Measurements from ENCODE around the gene KIAA0232.

- no peak for TF ChIP-seq EZH2 (IDR thresholded peaks at IDR 0.05)
- TF ChIP-seq FOXP2 (optimal IDR thresholded peaks at IDR 0.05; ENCODE audit: control extremely low read depth, extremely low read length, insufficient read depth) = no peak
- no peak for TF ChIP-seq POLR2AphosphoS5 (IDR thresholded peaks at IDR 0.05; ENCODE audit: borderline replicate concordance, low read depth, low read length)
Observed at GRCh38 chr4:6808259-6808658, 25.7 kb downstream of the KIAA0232 start.
